ENCODE measurements around the gene ITPRIP. TPM values are rescaled to one million over a fixed set of nuclear protein-coding genes. Genes with fewer than 3 reads are reported as not detected.

Gene ITPRIP
- total and polyA plus RNA-seq, 5 donors from 2014 or later = 10.9 to 68.4 (median 13.4) TPM

- Histone ChIP-seq H3K9me3 (ENCODE audit: control insufficient read depth in 2 of 2, low read length in 2 of 2) (no peaks in the 10 kb centered on the region), H3K27ac (ENCODE audit: insufficient read depth, low read length, poor library complexity, severe bottlenecking) (peak overlapping the region; percentile 73), H3K27me3 (ENCODE audit: control insufficient read depth, insufficient read depth, low read length) (no peaks in the 10 kb centered on the region), H3K4me3 (ENCODE audit: low read depth, low read length) (peak overlapping the region; percentile 39), H3K36me3 (ENCODE audit: control insufficient read depth, insufficient read depth, low read length) (peaks cover 6% of the 10 kb centered on the region), H3K4me1 (ENCODE audit: control insufficient read depth, insufficient read depth, low read length, poor library complexity, severe bottlenecking) (peaks cover 88% of the 10 kb centered on the region)
- peaks cover 13% of the 10 kb centered on the region for H3K36me3 Mint-ChIP-seq
- peak overlapping the region; percentile 88 to 98 (median 97) for H3K27ac Mint-ChIP-seq
- H3K9me3 Mint-ChIP-seq = peaks cover 0 to 1% (median 0%) of the 10 kb centered on the region in 7 donors
- ATAC-seq (ENCODE audit: low read depth in 2 of 2) (no peak), DNase-seq (no peak)
- peak overlapping the region; percentile 74 to 85 (median 81) for H3K4me3 Mint-ChIP-seq
- no peaks in the 10 kb centered on the region for H3K27me3 Mint-ChIP-seq
- H3K4me1 Mint-ChIP-seq = peaks cover 19 to 98% (median 81%) of the 10 kb centered on the region in 4 donors
Measured at GRCh38 chr10:104323085-104323484, 15.2 kb downstream of the ITPRIP start.

DNA sequence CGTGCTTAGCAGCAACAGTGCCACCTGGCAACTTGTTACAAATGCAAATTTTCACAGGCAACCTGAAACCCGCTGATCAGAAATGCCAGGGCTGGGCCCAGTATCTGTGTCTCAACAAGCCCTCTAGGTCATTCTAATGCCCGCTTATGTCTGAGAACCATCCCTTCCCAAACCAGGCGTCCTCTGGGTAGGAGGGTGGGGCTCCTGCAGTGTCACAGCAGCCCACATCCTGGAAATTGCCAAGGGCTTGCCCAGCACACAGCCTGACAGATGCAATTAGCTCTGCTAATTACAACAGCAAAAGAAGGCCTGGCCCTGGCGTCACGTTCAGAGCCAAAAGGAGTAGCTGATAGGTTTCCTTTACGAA lies 15.9 kb downstream of the ITPRIP start:
- H3K4me3 Mint-ChIP-seq = peak overlapping the region; percentile 74 to 85 (median 81)
- DNase-seq = peak in 1 of 3 donors; percentile 78
- Histone ChIP-seq H3K9me3 (ENCODE audit: control insufficient read depth in 2 of 2, low read length in 2 of 2) (no peaks in the 10 kb centered on the region), H3K36me3 (ENCODE audit: control insufficient read depth, insufficient read depth, low read length) (peaks cover 12% of the 10 kb centered on the region), H3K27me3 (ENCODE audit: control insufficient read depth, insufficient read depth, low read length) (no peaks in the 10 kb centered on the region), H3K4me3 (ENCODE audit: low read depth, low read length) (peak overlapping the region; percentile 39), H3K27ac (ENCODE audit: insufficient read depth, low read length, poor library complexity, severe bottlenecking) (peak overlapping the region; percentile 73), H3K4me1 (ENCODE audit: control insufficient read depth, insufficient read depth, low read length, poor library complexity, severe bottlenecking) (peaks cover 81% of the 10 kb centered on the region)
- peak overlapping the region; percentile 88 to 98 (median 97) for H3K27ac Mint-ChIP-seq
- no peaks in the 10 kb centered on the region for H3K27me3 Mint-ChIP-seq
- peaks cover 19 to 98% (median 77%) of the 10 kb centered on the region in 4 donors for H3K4me1 Mint-ChIP-seq
- peaks cover 0 to under 1% (median 0%) of the 10 kb centered on the region in 7 donors for H3K9me3 Mint-ChIP-seq
- peaks cover 13% of the 10 kb centered on the region for H3K36me3 Mint-ChIP-seq
- ATAC-seq (ENCODE audit: low read depth in 2 of 2) = peak; percentile 23 to 52

GRCh38 chr10:104321725-104322415 lies 16.4 kb downstream of the ITPRIP start:
- Histone ChIP-seq H3K4me1 (ENCODE audit: control insufficient read depth, insufficient read depth, low read length, poor library complexity, severe bottlenecking) (peaks cover 76% of the 10 kb centered on the region), H3K4me3 (ENCODE audit: low read depth, low read length) (peak overlapping the region; percentile 39), H3K27ac (ENCODE audit: insufficient read depth, low read length, poor library complexity, severe bottlenecking) (peak overlapping the region; percentile 73), H3K9me3 (ENCODE audit: control insufficient read depth in 2 of 2, low read length in 2 of 2) (no peaks in the 10 kb centered on the region), H3K36me3 (ENCODE audit: control insufficient read depth, insufficient read depth, low read length) (peaks cover 12% of the 10 kb centered on the region), H3K27me3 (ENCODE audit: control insufficient read depth, insufficient read depth, low read length) (no peaks in the 10 kb centered on the region)
- H3K9me3 Mint-ChIP-seq = no peaks in the 10 kb centered on the region
- H3K27me3 Mint-ChIP-seq = no peaks in the 10 kb centered on the region
- peak; percentile 38 to 54 for ATAC-seq (ENCODE audit: low read depth in 2 of 2)
- peaks cover 19 to 98% (median 74%) of the 10 kb centered on the region in 4 donors for H3K4me1 Mint-ChIP-seq
- peak overlapping the region; percentile 22 to 85 (median 81) for H3K4me3 Mint-ChIP-seq
- H3K36me3 Mint-ChIP-seq = peaks cover 13% of the 10 kb centered on the region
- DNase-seq = peak in 2 of 3 donors; percentile 25 to 57
- peak overlapping the region; percentile 66 to 98 (median 97) for H3K27ac Mint-ChIP-seq

GRCh38 chr10:104321226-104321625 lies 17.0 kb downstream of the ITPRIP start:
- H3K27ac Mint-ChIP-seq = peak overlapping the region; percentile 20 to 98 (median 97)
- no peaks in the 10 kb centered on the region for H3K27me3 Mint-ChIP-seq
- no peaks in the 10 kb centered on the region for H3K9me3 Mint-ChIP-seq
- peaks cover 15 to 92% (median 69%) of the 10 kb centered on the region in 4 donors for H3K4me1 Mint-ChIP-seq
- Histone ChIP-seq H3K4me3 (ENCODE audit: low read depth, low read length) (peak overlapping the region; percentile 39), H3K27me3 (ENCODE audit: control insufficient read depth, insufficient read depth, low read length) (no peaks in the 10 kb centered on the region), H3K4me1 (ENCODE audit: control insufficient read depth, insufficient read depth, low read length, poor library complexity, severe bottlenecking) (peaks cover 69% of the 10 kb centered on the region), H3K27ac (ENCODE audit: insufficient read depth, low read length, poor library complexity, severe bottlenecking) (peak overlapping the region; percentile 30), H3K9me3 (ENCODE audit: control insufficient read depth in 2 of 2, low read length in 2 of 2) (no peaks in the 10 kb centered on the region), H3K36me3 (ENCODE audit: control insufficient read depth, insufficient read depth, low read length) (peaks cover 12% of the 10 kb centered on the region)
- peaks cover 11% of the 10 kb centered on the region for H3K36me3 Mint-ChIP-seq
- no peak for DNase-seq
- peak overlapping the region in 2 of 4 donors; percentile 80 to 85 for H3K4me3 Mint-ChIP-seq
- no peak for ATAC-seq (ENCODE audit: low read depth in 2 of 2)

- Mint-ChIP-seq H3K36me3 (peaks cover 5% of the 10 kb centered on the region), H3K4me3 (no peak overlapping the region), H3K4me1 (peaks cover 10 to 72% (median 56%) of the 10 kb centered on the region in 4 donors), H3K9me3 (no peaks in the 10 kb centered on the region), H3K27me3 (no peaks in the 10 kb centered on the region), H3K27ac (peak overlapping the region; percentile 71 to 81 (median 80))
- no peak for DNase-seq
- Histone ChIP-seq H3K36me3 (ENCODE audit: control insufficient read depth, insufficient read depth, low read length) (peaks cover 32% of the 10 kb centered on the region), H3K9me3 (ENCODE audit: control insufficient read depth in 2 of 2, low read length in 2 of 2) (no peaks in the 10 kb centered on the region), H3K27ac (ENCODE audit: insufficient read depth, low read length, poor library complexity, severe bottlenecking) (no peak overlapping the region), H3K27me3 (ENCODE audit: control insufficient read depth, insufficient read depth, low read length) (no peaks in the 10 kb centered on the region), H3K4me1 (ENCODE audit: control insufficient read depth, insufficient read depth, low read length, poor library complexity, severe bottlenecking) (peaks cover 48% of the 10 kb centered on the region), H3K4me3 (ENCODE audit: low read depth, low read length) (no peak overlapping the region)
- no peak for ATAC-seq (ENCODE audit: low read depth in 2 of 2)
Measured at GRCh38 chr10:104318810-104319741, 19.2 kb downstream of the ITPRIP start.

- Histone ChIP-seq H3K9me3 (ENCODE audit: control insufficient read depth in 2 of 2, low read length in 2 of 2) (no peaks in the 10 kb centered on the region), H3K4me3 (ENCODE audit: low read depth, low read length) (no peak overlapping the region), H3K27me3 (ENCODE audit: control insufficient read depth, insufficient read depth, low read length) (no peaks in the 10 kb centered on the region), H3K4me1 (ENCODE audit: control insufficient read depth, insufficient read depth, low read length, poor library complexity, severe bottlenecking) (peaks cover 40% of the 10 kb centered on the region), H3K27ac (ENCODE audit: insufficient read depth, low read length, poor library complexity, severe bottlenecking) (no peak overlapping the region), H3K36me3 (ENCODE audit: control insufficient read depth, insufficient read depth, low read length) (peaks cover 40% of the 10 kb centered on the region)
- H3K36me3 Mint-ChIP-seq = peaks cover 10% of the 10 kb centered on the region
- no peaks in the 10 kb centered on the region for H3K27me3 Mint-ChIP-seq
- no peaks in the 10 kb centered on the region for H3K9me3 Mint-ChIP-seq
- peaks cover 10 to 68% (median 48%) of the 10 kb centered on the region in 4 donors for H3K4me1 Mint-ChIP-seq
- H3K27ac Mint-ChIP-seq = peak overlapping the region in 1 of 3 donors; percentile 81
- no peak for DNase-seq
- no peak for ATAC-seq (ENCODE audit: low read depth in 2 of 2)
- H3K4me3 Mint-ChIP-seq = peak overlapping the region in 2 of 4 donors; percentile 43 to 57
Measured at GRCh38 chr10:104318326-104318725, 19.9 kb downstream of the ITPRIP start.

DNA sequence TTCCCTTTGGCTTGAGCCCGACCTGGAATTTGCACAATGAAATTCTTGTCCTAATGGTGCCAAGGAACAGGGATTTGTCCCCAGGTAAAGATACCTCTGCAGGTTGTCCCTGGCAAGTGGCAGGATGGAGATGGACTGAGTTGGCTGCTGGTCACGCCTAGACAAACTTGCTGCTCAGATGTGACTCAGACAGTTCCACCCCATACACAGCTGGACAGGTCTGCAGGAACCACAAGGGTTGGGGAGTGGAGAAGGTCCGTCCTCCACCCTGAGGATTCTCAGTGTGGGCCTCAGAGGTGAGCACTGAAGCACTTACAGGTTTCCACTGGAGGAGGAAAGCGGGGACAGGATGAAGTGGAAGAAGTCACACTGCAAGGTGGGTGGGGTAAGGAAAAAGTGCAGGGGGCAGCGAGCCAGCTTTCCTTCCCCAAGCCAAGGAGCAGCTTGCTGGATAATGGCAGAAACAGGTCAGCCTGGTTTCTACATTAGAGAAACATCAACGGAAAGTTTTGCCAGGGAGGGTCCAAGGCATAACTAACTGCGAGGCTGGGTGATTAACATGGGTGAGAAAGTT lies 20.5 kb downstream of the ITPRIP start:
- peak overlapping the region in 1 of 3 donors; percentile 81 for H3K27ac Mint-ChIP-seq

More for the DNA sequence above, 20.5 kb downstream of the ITPRIP start:
- ATAC-seq (ENCODE audit: low read depth in 2 of 2) (no peak), DNase-seq (no peak)
- Mint-ChIP-seq H3K36me3 (peaks cover 14% of the 10 kb centered on the region), H3K27me3 (no peaks in the 10 kb centered on the region), H3K9me3 (no peaks in the 10 kb centered on the region), H3K4me1 (peaks cover 6 to 63% (median 43%) of the 10 kb centered on the region in 4 donors), H3K4me3 (peak overlapping the region in 1 of 4 donors; percentile 43)
- Histone ChIP-seq H3K9me3 (ENCODE audit: control insufficient read depth in 2 of 2, low read length in 2 of 2) (no peaks in the 10 kb centered on the region), H3K4me3 (ENCODE audit: low read depth, low read length) (no peak overlapping the region), H3K4me1 (ENCODE audit: control insufficient read depth, insufficient read depth, low read length, poor library complexity, severe bottlenecking) (peaks cover 35% of the 10 kb centered on the region), H3K27me3 (ENCODE audit: control insufficient read depth, insufficient read depth, low read length) (no peaks in the 10 kb centered on the region), H3K27ac (ENCODE audit: insufficient read depth, low read length, poor library complexity, severe bottlenecking) (no peak overlapping the region), H3K36me3 (ENCODE audit: control insufficient read depth, insufficient read depth, low read length) (peaks cover 45% of the 10 kb centered on the region)
